Gastrocnemius medialis (tissue), 4 donors: ENCODE data around the gene GULP1.

ENCODE experiments used
- POLR2A ChIP-seq, 2 donors: fragments of 450-650 bp; IDR thresholded peaks; one replicate each; pipeline ENCODE4 v1.6.1; 2017; ENCODE audit warnings: antibody characterized with exemption in 2 of 2, mild to moderate bottlenecking in 2 of 2, moderate library complexity in 2 of 2
- TF ChIP-seq, protein P1 (sequence below), 5 experiments: fragments of 450-650 bp in 3 of 5; fragments of 200-600 bp in 2 of 5; sonication (generic) in 2 of 5; IDR thresholded peaks in 4 of 5; conservative IDR thresholded peaks in 1 of 5; 1 replicate in 4 of 5; 2 replicates in 1 of 5; pipeline ENCODE4 v1.5.1; 2016 to 2019; ENCODE audit warnings: antibody characterized with exemption in 5 of 5, mild to moderate bottlenecking in 3 of 5, moderate library complexity in 3 of 5

DNA sequence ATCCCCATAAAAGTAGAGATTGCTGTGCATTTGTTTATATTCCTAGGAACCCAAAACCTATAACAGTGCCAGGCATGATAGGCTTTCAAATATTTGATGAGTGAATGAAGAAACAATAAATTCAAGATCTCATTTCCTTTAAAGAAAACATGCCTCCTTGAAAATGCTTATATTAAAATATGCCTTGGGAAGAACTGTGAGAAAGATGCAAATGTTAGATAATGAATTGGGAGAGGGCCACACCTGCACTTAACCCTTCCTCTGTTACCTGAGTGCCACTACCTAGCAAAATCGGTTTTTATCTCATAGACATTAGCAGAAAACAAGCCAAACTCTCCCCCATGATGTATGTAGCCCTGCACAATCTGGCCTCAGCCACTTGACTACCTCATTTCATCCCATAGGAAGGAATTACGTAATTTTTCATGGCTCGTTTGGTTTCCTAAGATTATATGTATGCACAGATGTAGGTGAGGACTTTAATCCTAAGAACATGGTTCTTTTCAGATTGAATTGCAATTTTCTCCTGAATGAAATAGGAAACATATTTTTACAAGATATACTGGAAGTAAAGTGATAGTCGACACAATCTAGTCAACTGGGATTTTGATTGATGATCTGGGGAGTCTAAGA lies 25.2 kb downstream of the GULP1 start:
- TF ChIP-seq, protein P1, sequence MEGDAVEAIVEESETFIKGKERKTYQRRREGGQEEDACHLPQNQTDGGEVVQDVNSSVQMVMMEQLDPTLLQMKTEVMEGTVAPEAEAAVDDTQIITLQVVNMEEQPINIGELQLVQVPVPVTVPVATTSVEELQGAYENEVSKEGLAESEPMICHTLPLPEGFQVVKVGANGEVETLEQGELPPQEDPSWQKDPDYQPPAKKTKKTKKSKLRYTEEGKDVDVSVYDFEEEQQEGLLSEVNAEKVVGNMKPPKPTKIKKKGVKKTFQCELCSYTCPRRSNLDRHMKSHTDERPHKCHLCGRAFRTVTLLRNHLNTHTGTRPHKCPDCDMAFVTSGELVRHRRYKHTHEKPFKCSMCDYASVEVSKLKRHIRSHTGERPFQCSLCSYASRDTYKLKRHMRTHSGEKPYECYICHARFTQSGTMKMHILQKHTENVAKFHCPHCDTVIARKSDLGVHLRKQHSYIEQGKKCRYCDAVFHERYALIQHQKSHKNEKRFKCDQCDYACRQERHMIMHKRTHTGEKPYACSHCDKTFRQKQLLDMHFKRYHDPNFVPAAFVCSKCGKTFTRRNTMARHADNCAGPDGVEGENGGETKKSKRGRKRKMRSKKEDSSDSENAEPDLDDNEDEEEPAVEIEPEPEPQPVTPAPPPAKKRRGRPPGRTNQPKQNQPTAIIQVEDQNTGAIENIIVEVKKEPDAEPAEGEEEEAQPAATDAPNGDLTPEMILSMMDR (IDR thresholded peaks at IDR 0.05 in 4 of 5, conservative IDR thresholded peaks at IDR 0.05 in 1 of 5): no peak
- TF ChIP-seq POLR2A (IDR thresholded peaks at IDR 0.05): no peak
